GM12873 (cell line): ENCODE measurements around the gene C3AR1.

Source experiments
- CTCF ChIP-seq: IDR thresholded peaks from 2 replicates; pipeline ENCODE4 v1.5.1; 2012; ENCODE audit warnings: low read depth, mild to moderate bottlenecking, moderate library complexity, low read length, control low read depth; ENCODE audit not compliant: insufficient read depth; ENCODE audit errors: missing control alignments

C3AR1 gene

GRCh38 chr12:8032242-8033152 lies 33.7 kb downstream of the C3AR1 start, which contains the start of gene FOXJ2:
Gene FOXJ2 (plus strand): TSS chr12:8032716. CDS start chr12:8039833, 7,117 bp downstream.
- TF ChIP-seq CTCF, result no peak

- no peak for TF ChIP-seq CTCF
Observed at GRCh38 chr12:8031872-8032241, 34.3 kb downstream of the C3AR1 start.

- TF ChIP-seq CTCF, result no peak
Observed at GRCh38 chr12:8030189-8030588, 36.0 kb downstream of the C3AR1 start.

GRCh38 chr12:8028267-8028666 lies 37.9 kb downstream of the C3AR1 start:
- no peak for TF ChIP-seq CTCF

GRCh38 chr12:8027856-8028255 lies 38.3 kb downstream of the C3AR1 start:
- no peak for TF ChIP-seq CTCF

- no peak for TF ChIP-seq CTCF
Observed at GRCh38 chr12:8026291-8026900, 39.8 kb downstream of the C3AR1 start.
